Ovary (tissue), 3 donors: ENCODE results near the gene PLLP.

ENCODE experiments used
- EP300 ChIP-seq: sonication (generic); formaldehyde crosslinking; IDR thresholded peaks from one replicate; pipeline ENCODE4 v1.6.1; 2017; ENCODE audit warnings: antibody characterized with exemption
- POLR2A ChIP-seq: fragments of 450-650 bp; IDR thresholded peaks from one replicate; pipeline ENCODE4 v1.6.1; 2017; ENCODE audit warnings: antibody characterized with exemption, mild to moderate bottlenecking, moderate library complexity
- TF ChIP-seq, protein P1 (sequence below), 3 donors: fragments of 450-650 bp in 2 of 3; fragments of 200-600 bp in 1 of 3; IDR thresholded peaks; one replicate each; pipeline versions ENCODE4 v1.5.1 to v1.8.0; 2016 to 2022; ENCODE audit warnings: antibody characterized with exemption in 3 of 3, mild to moderate bottlenecking in 1 of 3
- donor health status: DM: no; HTN: no; CAD: no.

DNA sequence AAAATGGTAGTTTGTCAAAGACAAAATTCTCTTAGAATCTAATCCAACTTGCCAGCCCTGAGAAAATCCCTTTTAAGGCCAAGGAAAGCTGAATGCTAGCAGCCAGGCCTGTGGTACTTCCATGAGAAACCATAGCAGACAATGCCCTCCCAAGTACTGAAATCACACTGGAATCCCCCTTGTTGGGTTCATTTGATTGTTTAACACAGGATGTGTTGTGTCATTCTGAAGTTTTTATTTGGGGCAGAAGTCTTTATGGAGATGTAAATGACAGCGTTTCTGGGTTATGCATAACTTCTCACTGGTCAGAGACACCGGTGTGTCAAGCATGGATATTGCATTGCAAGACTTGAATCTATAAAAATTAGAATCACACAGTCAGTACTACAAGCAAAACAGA lies 45.4 kb downstream of the PLLP start:
- TF ChIP-seq, protein P1, sequence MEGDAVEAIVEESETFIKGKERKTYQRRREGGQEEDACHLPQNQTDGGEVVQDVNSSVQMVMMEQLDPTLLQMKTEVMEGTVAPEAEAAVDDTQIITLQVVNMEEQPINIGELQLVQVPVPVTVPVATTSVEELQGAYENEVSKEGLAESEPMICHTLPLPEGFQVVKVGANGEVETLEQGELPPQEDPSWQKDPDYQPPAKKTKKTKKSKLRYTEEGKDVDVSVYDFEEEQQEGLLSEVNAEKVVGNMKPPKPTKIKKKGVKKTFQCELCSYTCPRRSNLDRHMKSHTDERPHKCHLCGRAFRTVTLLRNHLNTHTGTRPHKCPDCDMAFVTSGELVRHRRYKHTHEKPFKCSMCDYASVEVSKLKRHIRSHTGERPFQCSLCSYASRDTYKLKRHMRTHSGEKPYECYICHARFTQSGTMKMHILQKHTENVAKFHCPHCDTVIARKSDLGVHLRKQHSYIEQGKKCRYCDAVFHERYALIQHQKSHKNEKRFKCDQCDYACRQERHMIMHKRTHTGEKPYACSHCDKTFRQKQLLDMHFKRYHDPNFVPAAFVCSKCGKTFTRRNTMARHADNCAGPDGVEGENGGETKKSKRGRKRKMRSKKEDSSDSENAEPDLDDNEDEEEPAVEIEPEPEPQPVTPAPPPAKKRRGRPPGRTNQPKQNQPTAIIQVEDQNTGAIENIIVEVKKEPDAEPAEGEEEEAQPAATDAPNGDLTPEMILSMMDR (IDR thresholded peaks at IDR 0.05) = no peak
- TF ChIP-seq POLR2A (no peak), EP300 (no peak)
